DOHH2 (cell line): Measurements from ENCODE around the gene PACSIN1.

ENCODE experiments used
- EZH2phosphoT487 ChIP-seq: fragments of 200-600 bp; sonication (generic); IDR thresholded peaks from 2 replicates; pipeline ENCODE4 v1.6.1; 2017; ENCODE audit warnings: borderline replicate concordance, mild to moderate bottlenecking, antibody characterized with exemption, low read length, moderate library complexity, mixed read lengths
- TF ChIP-seq, protein P1 (sequence below): fragments of 200-600 bp; sonication (generic); IDR thresholded peaks from one replicate; pipeline ENCODE4 v1.5.1; 2014; ENCODE audit warnings: antibody characterized with exemption, mild to moderate bottlenecking, low read depth, low read length; ENCODE audit not compliant: poor library complexity, severe bottlenecking

DNA sequence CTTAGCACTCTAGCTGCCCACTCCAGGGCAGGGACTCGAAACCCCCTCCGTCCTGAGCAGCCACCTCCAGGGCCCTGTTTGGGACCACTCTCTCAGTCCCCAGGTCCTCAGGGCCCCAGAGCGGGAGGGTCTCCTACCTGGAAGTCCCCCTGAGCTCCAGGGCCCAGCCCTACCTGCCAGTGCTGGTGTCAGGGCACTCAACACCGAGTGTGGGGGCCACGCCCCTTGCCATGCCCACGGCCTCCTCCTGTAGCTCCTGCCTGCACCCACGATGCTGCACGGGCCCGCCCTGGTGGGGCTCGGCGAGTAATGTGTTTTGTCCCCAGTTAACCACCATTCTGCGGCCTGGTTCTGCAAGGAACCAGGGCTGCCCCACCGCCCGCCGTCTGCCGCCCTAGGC, 68.8 kb downstream of the PACSIN1 start:
- TF ChIP-seq, protein P1, sequence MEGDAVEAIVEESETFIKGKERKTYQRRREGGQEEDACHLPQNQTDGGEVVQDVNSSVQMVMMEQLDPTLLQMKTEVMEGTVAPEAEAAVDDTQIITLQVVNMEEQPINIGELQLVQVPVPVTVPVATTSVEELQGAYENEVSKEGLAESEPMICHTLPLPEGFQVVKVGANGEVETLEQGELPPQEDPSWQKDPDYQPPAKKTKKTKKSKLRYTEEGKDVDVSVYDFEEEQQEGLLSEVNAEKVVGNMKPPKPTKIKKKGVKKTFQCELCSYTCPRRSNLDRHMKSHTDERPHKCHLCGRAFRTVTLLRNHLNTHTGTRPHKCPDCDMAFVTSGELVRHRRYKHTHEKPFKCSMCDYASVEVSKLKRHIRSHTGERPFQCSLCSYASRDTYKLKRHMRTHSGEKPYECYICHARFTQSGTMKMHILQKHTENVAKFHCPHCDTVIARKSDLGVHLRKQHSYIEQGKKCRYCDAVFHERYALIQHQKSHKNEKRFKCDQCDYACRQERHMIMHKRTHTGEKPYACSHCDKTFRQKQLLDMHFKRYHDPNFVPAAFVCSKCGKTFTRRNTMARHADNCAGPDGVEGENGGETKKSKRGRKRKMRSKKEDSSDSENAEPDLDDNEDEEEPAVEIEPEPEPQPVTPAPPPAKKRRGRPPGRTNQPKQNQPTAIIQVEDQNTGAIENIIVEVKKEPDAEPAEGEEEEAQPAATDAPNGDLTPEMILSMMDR = no peak
- no peak for TF ChIP-seq EZH2phosphoT487
